Psoas muscle (tissue), 8 donors: ENCODE data around the gene DHRS1. TPM values are rescaled to one million over a fixed set of nuclear protein-coding genes. Genes with fewer than 3 reads are reported as not detected.

ENCODE experiments used
- ATAC-seq, 4 donors: fragments of 200-7000 bp; cut with Tn5 transposase; one replicate each; pipeline ENCODE4 v1.9.1; 2020; ENCODE audit warnings: moderate library complexity in 3 of 4, mild to moderate bottlenecking in 2 of 4
- DNase-seq, 2 donors: peaks; one replicate each; pipeline ENCODE4 v3.0.0-alpha.2; 2020
- H3K27ac ChIP-seq: fragments of 200-600 bp; one replicate; pipeline ENCODE4 v1.8.0; 2022
- H3K27me3 ChIP-seq, 3 donors: fragments of 200-600 bp in 1 of 3; one replicate each; pipeline versions ENCODE4 v1.6.1 to v1.8.0; 2013 to 2022; ENCODE audit warnings: low read length in 2 of 3, mild to moderate bottlenecking in 2 of 3, moderate library complexity in 1 of 3; ENCODE audit not compliant: insufficient read depth in 3 of 3
- H3K36me3 ChIP-seq, 2 donors: fragments of 200-600 bp in 1 of 2; one replicate each; pipeline versions ENCODE4 v1.6.1 to v1.8.0; 2013 to 2022; ENCODE audit warnings: low read depth in 1 of 2, mild to moderate bottlenecking in 1 of 2, moderate library complexity in 1 of 2; ENCODE audit not compliant: insufficient read depth in 1 of 2
- H3K4me1 ChIP-seq: fragments of 200-600 bp; one replicate; pipeline ENCODE4 v1.8.0; 2022
- H3K4me3 ChIP-seq: fragments of 200-600 bp; one replicate; pipeline ENCODE4 v1.8.0; 2022; ENCODE audit warnings: mild to moderate bottlenecking
- H3K9me3 ChIP-seq: fragments of 200-600 bp; one replicate; pipeline ENCODE4 v1.8.0; 2022
- WGBS, 3 donors: extraction: QIAGEN DNeasy Blood & Tissue Kit; methylation state at CpG; one replicate each; pipeline versions ENCODE4 v1.1.6 to v1.1.7; 2013; 5-methylcytosine and 5-hydroxymethylcytosine counted together
- intact Hi-C, 2 donors: fragments of 100-400 bp; cut with DNase I; formaldehyde crosslinking; loops; one replicate each; pipeline versions ENCODE4 v1.11.0 to v1.14.2; 2022
- polyA plus RNA-seq, 3 donors: library from polyadenylated mRNA; stranded (reverse); fragments of 200-250 nt; gene quantifications; one replicate each; pipeline ENCODE4 v1.2.3, GENCODE V29; 2013
- total RNA-seq, 4 donors: library from RNA; stranded (reverse); fragmentation: NEBNext Ultra II Directional in 2 of 4; extraction: Animal tissue kit (Norgen Biotek cat#: 25700) in 2 of 4; gene quantifications; one replicate each; pipeline versions ENCODE4 v1.2.1 to v1.2.4, GENCODE V29; 2021 to 2023
- TF ChIP-seq, protein P1 (sequence below): fragments of 200-600 bp; IDR thresholded peaks from one replicate; pipeline ENCODE4 v1.8.0; 2022; ENCODE audit warnings: antibody characterized with exemption
- donor health status: healthy with polysubstance abuse.
- donor health status: DM: no; HTN: no; CAD: no; lungs with moderate emphysema.
- donor health status: Bipolar disorder and iron deficiency.
- donor health status: healthy.
- donor health status: DM: yes; HTN: yes; CAD: no.
- donor health status: DM: no; HTN: no; CAD: no.
- donor health status: DM: no; HTN: no; CAD: no.
- donor health status: DM: yes; HTN: yes; CAD: no.

DHRS1 gene
- total and polyA plus RNA-seq, 7 donors: 1.5 to 6.4 (median 3.1) TPM

DNA sequence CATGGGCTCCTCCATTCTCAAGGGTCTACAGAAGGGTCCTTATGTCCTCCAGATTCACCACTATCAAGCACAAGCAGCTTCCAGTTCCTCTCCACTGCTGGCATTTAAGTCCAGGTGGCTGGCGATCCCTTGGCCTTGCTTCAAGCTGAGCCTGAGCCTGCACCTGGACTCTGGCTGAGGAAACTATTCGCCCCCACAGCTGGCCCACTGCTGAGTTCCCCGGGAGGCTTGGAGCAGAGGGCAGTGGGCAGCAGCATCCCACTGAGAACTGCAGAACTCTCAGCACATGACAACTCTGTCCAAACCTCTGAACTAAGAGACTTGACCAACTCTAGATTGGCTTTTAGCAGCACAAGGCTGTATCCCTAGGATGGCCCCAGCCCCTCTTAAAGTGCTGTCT is 16.8 kb downstream of the DHRS1 start:
- Histone ChIP-seq H3K27ac (no peak overlapping the region), H3K9me3 (no peaks in the 10 kb centered on the region), H3K36me3 (no peaks in the 10 kb centered on the region), H3K27me3 (no peaks in the 10 kb centered on the region), H3K4me3 (no peak overlapping the region), H3K4me1 (no peaks in the 10 kb centered on the region)
- no peak for ATAC-seq
- no peak for DNase-seq
- TF ChIP-seq, protein P1, sequence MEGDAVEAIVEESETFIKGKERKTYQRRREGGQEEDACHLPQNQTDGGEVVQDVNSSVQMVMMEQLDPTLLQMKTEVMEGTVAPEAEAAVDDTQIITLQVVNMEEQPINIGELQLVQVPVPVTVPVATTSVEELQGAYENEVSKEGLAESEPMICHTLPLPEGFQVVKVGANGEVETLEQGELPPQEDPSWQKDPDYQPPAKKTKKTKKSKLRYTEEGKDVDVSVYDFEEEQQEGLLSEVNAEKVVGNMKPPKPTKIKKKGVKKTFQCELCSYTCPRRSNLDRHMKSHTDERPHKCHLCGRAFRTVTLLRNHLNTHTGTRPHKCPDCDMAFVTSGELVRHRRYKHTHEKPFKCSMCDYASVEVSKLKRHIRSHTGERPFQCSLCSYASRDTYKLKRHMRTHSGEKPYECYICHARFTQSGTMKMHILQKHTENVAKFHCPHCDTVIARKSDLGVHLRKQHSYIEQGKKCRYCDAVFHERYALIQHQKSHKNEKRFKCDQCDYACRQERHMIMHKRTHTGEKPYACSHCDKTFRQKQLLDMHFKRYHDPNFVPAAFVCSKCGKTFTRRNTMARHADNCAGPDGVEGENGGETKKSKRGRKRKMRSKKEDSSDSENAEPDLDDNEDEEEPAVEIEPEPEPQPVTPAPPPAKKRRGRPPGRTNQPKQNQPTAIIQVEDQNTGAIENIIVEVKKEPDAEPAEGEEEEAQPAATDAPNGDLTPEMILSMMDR: no peak
- WGBS, 3 donors: 53 to 60% (median 56%) methylated on average over 3 of the region's 3 CpGs
- intact Hi-C loops: no loop called here

DNA sequence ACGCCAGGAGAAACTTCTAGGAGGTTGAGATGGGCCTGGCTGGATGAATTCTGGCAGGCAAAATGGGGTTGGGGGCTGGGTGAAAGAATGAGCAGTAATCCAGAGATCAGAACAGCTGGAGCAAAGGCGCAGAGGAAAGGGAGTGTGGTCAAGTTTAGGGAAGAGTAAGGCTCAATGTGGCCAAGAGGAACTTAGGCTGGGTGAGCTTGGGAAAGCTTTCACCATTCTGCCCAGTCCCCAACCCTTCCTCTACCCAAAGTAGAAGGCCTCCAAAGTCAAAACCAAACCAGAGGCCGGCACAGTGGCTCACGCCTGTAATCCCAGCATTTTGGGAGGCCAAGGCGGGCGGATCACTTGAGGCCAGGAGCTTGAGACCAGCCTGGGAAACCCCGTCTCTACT is 17.9 kb downstream of the DHRS1 start:
- no peak for DNase-seq
- TF ChIP-seq, protein P1: no peak
- no peak overlapping the region for H3K27ac ChIP-seq
- H3K4me3 ChIP-seq: no peak overlapping the region
- no peaks in the 10 kb centered on the region for H3K27me3 ChIP-seq
- H3K4me1 ChIP-seq: no peaks in the 10 kb centered on the region
- intact Hi-C loops: no loop called here
- ATAC-seq: no peak
- H3K36me3 ChIP-seq: no peaks in the 10 kb centered on the region
- WGBS, 3 donors: 78 to 90% (median 79%) methylated on average over 5 to 7 of the region's 7 CpGs
- H3K9me3 ChIP-seq: no peaks in the 10 kb centered on the region

DNA sequence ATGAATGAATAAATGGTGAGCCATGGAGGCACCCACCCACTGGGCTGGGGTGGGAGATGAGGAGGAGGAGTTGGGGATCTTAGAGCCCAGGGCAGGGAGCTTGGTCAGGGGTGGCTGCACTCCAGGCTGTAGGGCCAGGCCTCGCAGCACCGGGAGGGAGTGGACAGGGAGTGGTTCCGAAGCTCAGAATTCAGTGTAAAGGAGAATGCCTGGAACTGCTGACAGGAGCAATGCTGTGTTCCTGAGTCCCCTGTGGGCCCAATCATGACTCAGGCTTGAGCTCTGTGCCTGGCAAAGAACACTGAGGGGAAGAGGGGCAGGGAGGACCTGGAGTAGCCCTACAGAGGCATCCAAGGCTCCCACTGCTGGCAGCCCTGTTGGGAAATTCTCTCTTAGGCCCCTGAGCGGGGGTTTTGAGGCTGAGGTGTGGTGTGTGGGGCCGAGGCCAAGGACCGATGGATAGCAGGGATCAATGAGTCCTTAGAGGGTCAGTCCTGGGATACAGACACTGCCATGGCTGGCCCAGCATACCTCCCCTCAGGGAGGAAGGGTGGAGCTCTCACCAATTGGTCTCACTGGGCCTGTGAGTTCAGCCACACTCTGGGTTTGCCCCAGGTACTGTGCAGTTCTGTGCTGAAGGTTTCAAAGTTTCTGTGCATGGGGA is 18.7 kb downstream of the DHRS1 start:
- ATAC-seq: no peak
- no peaks in the 10 kb centered on the region for H3K9me3 ChIP-seq
- DNase-seq: no peak
- 65 to 74% (median 68%) methylated on average over 6 of the region's 6 CpGs for WGBS, 3 donors
- no peaks in the 10 kb centered on the region for H3K36me3 ChIP-seq
- H3K4me1 ChIP-seq: no peaks in the 10 kb centered on the region
- H3K27me3 ChIP-seq: no peaks in the 10 kb centered on the region
- H3K27ac ChIP-seq: no peak overlapping the region
- intact Hi-C loops: no loop called here
- TF ChIP-seq, protein P1: no peak
- no peak overlapping the region for H3K4me3 ChIP-seq

DNA sequence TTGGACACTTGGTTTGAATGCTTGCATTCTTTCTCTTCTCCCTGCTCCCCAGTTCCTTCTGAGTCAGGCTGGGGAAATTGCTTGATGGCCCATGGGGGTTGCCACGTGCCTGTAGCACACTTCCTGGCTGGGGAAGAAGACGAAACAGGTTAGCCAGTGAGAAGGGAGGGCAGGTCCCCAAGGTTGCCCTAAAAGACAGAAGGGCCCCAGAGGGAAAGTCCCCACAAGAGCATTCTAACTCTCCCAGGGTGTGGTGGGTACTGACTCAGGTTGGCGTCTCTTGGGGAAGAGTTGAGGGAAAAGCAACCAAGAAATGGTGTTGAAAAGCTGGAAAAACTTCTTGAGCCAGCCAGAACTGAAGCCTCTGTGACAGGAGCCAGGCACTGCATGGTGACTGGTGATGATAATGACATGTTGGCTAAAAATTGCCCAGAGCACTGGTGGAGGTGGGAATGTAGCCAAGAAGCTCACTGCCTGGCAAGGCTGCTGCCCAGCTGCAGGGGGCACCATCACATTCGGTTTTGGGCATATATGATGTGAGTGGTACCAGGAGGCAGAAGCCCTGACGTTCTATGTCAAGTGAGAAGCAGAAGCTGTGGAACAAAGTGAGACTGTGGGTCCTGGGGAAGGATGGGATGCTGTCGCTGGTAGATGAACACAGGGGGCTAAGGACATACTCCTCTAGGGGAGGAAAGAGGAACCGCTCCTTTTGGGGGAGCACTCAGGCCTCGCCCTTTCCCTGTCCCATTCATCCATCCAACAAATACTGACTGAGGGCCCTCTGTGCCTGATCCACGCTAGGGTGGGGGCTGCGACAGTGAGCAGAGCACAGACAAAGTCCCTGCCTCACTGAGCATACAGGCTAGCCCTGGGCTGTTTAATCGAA is 20.0 kb downstream of the DHRS1 start:
- H3K9me3 ChIP-seq: no peaks in the 10 kb centered on the region
- TF ChIP-seq, protein P1: no peak
- DNase-seq (no peak), ATAC-seq (peak in 1 of 4 donors; percentile 47)
- no peaks in the 10 kb centered on the region for H3K27me3 ChIP-seq
- no peaks in the 10 kb centered on the region for H3K4me1 ChIP-seq
- no peaks in the 10 kb centered on the region for H3K36me3 ChIP-seq
- intact Hi-C loops: no loop called here
- 65 to 69% (median 68%) methylated on average over 11 of the region's 11 CpGs for WGBS, 3 donors
- no peak overlapping the region for H3K27ac ChIP-seq
- H3K4me3 ChIP-seq: no peak overlapping the region
